ENCODE measurements around the gene CD109. TPM values are rescaled to one million over a fixed set of nuclear protein-coding genes. Genes with fewer than 3 reads are reported as not detected.

CD109 gene
- total and polyA plus RNA-seq, 2 of the 8 experiments (the other 6 are each of a cell fraction or from before 2014, with no cell fraction given) = 1.4 to 5.3 TPM

DNA sequence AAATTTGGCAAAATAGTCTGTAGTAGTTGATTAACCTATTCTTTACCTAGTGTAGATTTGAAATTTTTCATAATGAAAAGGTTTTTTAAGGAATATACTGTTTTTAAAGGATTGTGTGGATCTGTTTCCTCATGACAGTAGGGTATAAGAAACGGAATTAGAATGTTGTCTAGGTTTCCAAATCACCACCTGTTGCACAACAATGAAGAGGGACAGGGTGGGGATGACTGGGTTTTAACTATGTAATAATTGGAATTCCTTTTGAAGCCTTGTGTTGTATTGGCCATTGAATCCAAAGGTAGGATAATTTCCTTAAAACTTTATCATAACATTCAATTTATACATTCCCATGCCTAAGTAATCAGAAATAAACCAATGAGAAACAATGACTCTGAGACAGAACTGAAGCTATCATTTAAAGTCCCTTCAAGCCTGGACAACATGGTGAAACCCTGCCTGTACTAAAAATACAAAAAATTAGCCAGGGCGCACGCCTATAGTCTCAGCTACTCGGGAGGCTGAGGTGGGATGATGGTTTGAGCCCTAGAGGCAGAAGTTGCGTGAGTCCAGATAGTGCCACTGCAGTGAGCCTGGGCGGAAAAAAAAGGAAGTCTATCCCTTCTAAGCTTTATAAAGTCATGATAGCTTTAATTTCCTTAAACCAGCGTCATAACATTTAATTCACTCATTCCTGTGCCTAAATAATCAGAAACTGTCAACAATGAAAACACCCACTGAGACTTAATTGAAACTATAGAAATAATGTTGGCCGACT lies 23.9 kb upstream of the CD109 start:
- no peak overlapping the region for H3K27ac ChIP-seq (ENCODE audit: low read depth, low read length)
- no peaks in the 10 kb centered on the region for H3K79me2 ChIP-seq (ENCODE audit: control insufficient read depth in 1 of 2, insufficient read depth in 2 of 2, low read length in 2 of 2)
- no peak overlapping the region for H3K23ac ChIP-seq (ENCODE audit: insufficient read length)
- no peak overlapping the region for H3K4ac ChIP-seq (replicated peaks; ENCODE audit: insufficient read length, low read depth, low read length)
- H3K27me3 ChIP-seq (replicated peaks in 1 of 4; ENCODE audit: control insufficient read depth in 3 of 4, extremely low read depth in 1 of 4, insufficient read depth in 3 of 4, low read length in 3 of 4) = no peaks in the 10 kb centered on the region
- H2AFZ ChIP-seq (ENCODE audit: low read length) = no peak overlapping the region
- H2BK5ac ChIP-seq (ENCODE audit: low read depth, low read length) = no peak overlapping the region
- no peaks in the 10 kb centered on the region for H4K20me1 ChIP-seq (replicated peaks in 1 of 2; ENCODE audit: control insufficient read depth in 1 of 2, insufficient read depth in 2 of 2, low read length in 2 of 2)
- H3K4me2 ChIP-seq (ENCODE audit: insufficient read depth in 1 of 2, low read depth in 2 of 2, low read length in 2 of 2) = no peak overlapping the region
- ChIA-PET POLR2A (ENCODE audit: partially characterized antibody) (interaction anchor here (0.5 to 1.7 kb wide), 5 partner anchors 8 to 156 kb away, joined by 3 to 7 read pairs (median 4); no protein-coding TSS in a partner anchor), CTCF (ENCODE audit: partially characterized antibody) (interaction anchor here (0.7 to 7.8 kb wide), 6 partner anchors 8 to 1538 kb away, joined by 3 to 89 read pairs (median 6); no protein-coding TSS in a partner anchor)
- no peak for DNase-seq (ENCODE audit: low read depth in 1 of 2, low spot score in 2 of 2)
- no peak overlapping the region for H3K14ac ChIP-seq (ENCODE audit: insufficient read length)
- no peak overlapping the region for H2BK12ac ChIP-seq (ENCODE audit: low read depth, low read length)
- H3K36me3 ChIP-seq (ENCODE audit: control insufficient read depth in 2 of 4, insufficient read depth in 4 of 4, low read length in 3 of 4) = no peaks in the 10 kb centered on the region
- no peak overlapping the region for H2BK15ac ChIP-seq (ENCODE audit: low read length)
- H4K8ac ChIP-seq (ENCODE audit: extremely low read depth, insufficient read depth, low read length) = no peak overlapping the region
- no peak overlapping the region for H3K56ac ChIP-seq (replicated peaks; ENCODE audit: insufficient read length, low read depth, low read length)
- H3K79me1 ChIP-seq (ENCODE audit: low read depth, low read length) = no peaks in the 10 kb centered on the region
- no peak overlapping the region for H2BK120ac ChIP-seq (replicated peaks; ENCODE audit: low read depth, low read length)
- no peak overlapping the region for H3K4me3 ChIP-seq (ENCODE audit: extremely low read depth in 1 of 4, insufficient read depth in 2 of 4, low read depth in 3 of 4, low read length in 4 of 4)
- no peak overlapping the region for H2BK20ac ChIP-seq (ENCODE audit: low read length)
- H3K23me2 ChIP-seq (ENCODE audit: low read depth, low read length) = no peaks in the 10 kb centered on the region
- no peak overlapping the region for H3K18ac ChIP-seq (ENCODE audit: extremely low read depth, low read length)
- no peaks in the 10 kb centered on the region for H3K4me1 ChIP-seq (replicated peaks in 1 of 4; ENCODE audit: control insufficient read depth in 3 of 4, insufficient read depth in 4 of 4, low read length in 3 of 4)
- no peak overlapping the region for H2AK5ac ChIP-seq (ENCODE audit: low read depth, low read length)
- no peak overlapping the region; a peak in 1 of 7 replicates for H3K9ac ChIP-seq (replicated peaks in 1 of 4; ENCODE audit: extremely low read depth in 1 of 4, low read depth in 3 of 4, low read length in 3 of 4)
- no peak for TF ChIP-seq JUND (IDR thresholded peaks at IDR 0.05; ENCODE audit: low read length)
- TF ChIP-seq NANOG (IDR thresholded peaks at IDR 0.05; ENCODE audit: insufficient read depth, low read depth, low read length, poor library complexity, severe bottlenecking) = no peak
- TF ChIP-seq MAFK (IDR thresholded peaks at IDR 0.05; ENCODE audit: low read depth, low read length) = no peak
- WGBS, 2 experiments (ENCODE audit: extremely low coverage in 1 of 2, insufficient coverage in 1 of 2, insufficient read length in 1 of 2, insufficient replicate concordance in 2 of 2, low coverage in 1 of 2, low lambda C conversion rate in 2 of 2, missing lambda C conversion rate in 1 of 2) = 90% methylated on average over 8 of the region's 8 CpGs; no CpG with 5 or more reads in 1 of the 2 experiments
- FAIRE-seq = no peak
- no peak overlapping the region for H4K91ac ChIP-seq (replicated peaks; ENCODE audit: insufficient read length, low read length)
- H4K5ac ChIP-seq (ENCODE audit: insufficient read length, low read depth, low read length) = no peak overlapping the region
- no peaks in the 10 kb centered on the region for H3K9me3 ChIP-seq (ENCODE audit: insufficient read depth in 2 of 2, low read depth in 1 of 2, low read length in 1 of 2)

Measured in H1 (cell line).